DLD1 (cell line): ENCODE data around the gene CIAO1.
"Not testable (repeated sequence)": the region's sequence is repeated elsewhere in the genome, so short reads cannot be mapped to it uniquely, and the experiment has no call there.

ENCODE experiments used
- in situ Hi-C: cut with HindIII; loops from 2 replicates; pipeline ENCODE4 v1.10.0; 2017; ENCODE audit warnings: low sequenced_read_pairs

CIAO1 gene

DNA sequence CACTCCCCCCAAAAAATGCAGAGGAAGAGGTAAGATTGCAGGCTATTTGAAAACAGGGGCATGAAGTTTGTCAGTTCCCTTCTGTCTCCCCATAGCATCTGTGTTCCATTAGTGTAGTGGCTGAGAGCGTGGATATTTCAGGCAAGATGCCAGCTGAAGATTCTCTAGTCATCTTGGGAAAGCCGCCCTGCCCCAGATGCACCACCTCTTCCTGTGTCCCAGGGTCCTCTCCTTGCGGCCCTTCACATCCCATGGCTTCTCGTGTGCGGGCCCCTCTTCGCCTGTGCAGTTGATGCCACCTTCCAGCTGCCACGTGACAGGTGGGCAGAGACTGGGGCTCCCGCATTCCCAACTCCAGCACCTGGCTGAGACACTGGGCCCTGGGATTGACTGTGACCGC lies 16.4 kb upstream of the CIAO1 start:
- in situ Hi-C loops, result no loop called here

DNA sequence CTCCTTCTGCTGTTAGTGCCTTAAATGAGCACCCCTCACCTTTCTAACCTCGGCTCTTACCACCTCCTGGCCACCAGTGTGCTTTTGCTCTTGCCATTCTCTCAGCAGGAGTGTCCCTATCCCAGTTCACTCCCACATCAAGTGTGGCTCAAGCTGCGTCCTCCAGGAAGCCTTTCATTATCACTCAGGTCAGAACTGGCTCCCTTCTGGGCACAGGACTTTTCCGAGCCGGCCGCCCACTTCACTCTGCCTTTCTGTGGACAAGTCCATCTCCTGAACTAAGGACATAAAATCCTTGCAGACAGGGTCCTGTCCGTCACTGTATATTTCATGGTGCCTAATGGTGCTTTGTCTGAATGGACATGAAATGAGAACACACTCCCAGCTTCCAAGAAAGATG lies 15.8 kb upstream of the CIAO1 start:
- in situ Hi-C loops, result no loop called here

DNA sequence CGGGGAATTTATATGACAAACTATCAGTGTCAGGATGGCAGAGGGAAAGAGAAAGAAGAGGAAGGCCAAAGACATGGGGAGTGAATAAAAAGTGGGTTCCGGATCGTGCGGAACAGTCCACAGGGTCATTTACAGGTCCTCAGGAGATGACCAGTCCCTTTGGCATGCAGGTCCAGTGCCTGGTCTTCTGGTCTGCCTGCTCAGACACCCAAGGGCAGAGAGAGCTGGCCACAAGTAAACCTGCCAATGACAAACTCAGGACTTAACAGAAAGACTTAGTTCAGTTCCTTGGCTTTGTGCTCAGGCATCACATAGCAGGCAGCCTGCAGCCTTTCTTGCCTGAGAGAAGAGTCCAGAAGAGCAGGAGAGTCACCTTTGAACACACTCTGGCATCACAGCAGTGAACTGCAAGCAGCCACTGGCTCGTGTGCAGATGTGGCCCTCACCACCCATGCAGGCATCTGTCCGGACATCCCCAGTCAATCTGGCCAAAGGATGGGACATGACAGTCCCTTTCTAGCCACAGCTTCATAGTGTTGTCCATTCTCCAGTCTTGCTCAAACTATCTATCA lies 14.2 kb upstream of the CIAO1 start:
- in situ Hi-C loops, result no loop called here

DNA sequence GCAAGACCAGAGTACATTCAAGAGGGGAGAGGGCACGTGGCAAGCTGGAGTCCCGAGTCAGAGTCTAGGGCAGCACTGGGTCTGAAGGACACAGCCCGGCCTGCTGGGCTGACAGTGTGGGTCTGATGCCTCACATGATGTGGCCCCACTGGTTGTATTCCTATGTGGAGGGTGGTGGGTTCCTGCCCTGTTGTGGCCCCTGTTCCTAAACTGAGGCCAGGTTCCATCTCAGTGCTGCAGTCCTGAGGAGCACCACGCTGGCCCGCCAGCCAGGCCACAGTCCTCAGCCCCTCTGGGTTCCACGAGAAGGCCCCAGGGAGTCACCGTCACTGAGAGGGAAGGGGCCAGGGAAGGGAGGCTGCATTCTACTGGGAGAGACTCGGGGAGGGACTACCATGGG lies 13.5 kb upstream of the CIAO1 start:
- in situ Hi-C loops, result no loop called here

DNA sequence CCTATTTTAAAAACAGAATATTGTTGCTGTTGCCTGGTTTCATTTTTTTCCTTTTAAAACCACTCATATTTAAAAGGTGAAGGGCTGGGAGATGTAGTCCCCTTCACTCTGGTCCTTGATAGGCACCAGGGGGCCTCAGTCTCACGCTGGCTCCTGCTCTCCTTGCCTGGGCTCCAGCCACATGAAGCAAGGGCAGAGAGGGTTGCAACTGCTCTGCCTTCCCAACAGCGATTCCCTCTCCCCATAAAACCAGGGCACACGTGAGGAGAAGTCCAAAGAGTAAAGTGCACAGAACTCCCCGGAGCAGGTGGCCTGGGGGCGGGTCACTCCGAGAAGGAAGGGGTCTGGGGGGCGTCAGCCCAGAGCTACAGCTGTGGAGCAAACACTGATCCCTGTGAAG lies 13.0 kb upstream of the CIAO1 start:
- in situ Hi-C loops, result no loop called here

DNA sequence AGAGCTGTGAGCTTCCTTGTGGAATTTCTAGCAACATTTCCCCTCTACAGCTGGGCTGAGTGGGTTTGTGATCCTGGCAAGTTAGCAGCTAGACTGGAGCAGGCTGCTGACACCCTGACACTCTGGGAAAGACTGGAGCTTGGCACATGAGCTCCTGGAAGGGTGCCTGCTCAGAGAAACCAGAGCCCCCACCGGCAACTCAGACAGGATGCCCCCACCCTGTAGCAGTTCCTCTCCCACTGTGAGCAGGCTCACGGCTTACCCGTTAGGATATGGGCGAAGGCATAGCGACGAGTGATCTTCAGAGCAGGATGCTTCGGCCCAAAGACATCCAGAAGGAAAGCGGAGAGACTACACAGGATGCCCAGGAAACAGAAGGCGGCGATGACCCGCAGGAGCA lies 11.5 kb upstream of the CIAO1 start:
- in situ Hi-C loops, result no loop called here

DNA sequence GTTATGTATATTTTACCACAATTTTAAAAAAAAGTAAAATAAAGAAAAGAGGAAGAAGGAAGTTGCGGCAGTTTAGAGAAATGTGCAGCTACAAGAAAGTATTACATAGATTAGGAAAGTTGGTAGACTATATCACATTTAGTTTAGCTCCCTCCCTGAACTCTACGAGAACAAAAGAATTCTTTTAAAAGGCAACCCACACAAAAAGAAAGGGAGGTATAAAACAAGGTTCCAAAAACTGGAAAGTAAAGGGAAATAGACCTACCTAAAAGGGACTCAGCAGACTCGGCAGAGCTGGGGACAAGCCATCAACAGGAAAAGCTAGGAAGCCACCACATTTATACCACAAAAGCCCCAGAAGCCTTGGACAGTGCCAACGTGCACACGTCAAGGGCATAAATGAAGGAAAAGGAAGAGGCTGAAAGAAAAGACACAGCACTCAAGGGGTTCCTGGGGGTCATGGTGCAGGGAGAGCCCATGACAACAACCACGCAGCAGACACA lies 9.4 kb upstream of the CIAO1 start:
- in situ Hi-C loops, result no loop called here

DNA sequence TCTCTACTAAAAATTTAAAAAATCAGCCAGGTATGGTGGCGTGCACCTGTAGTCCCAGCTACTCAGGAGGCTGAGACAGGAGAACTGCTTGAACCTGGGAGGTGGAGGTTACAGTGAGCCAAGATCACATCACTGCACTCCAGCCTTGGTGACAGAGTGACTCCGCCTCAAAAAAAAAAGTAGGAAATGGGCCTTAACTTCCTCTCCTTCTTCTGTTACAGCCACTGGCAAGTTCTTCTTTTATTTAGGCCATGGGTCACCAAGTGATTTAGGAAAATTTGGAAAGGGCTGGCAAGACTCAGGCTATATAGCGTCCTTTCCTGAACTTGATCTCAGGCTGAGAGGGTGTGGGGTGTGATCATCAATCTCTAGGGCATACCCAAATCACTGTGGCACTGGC lies 8.3 kb upstream of the CIAO1 start:
- in situ Hi-C loops, result not testable (repeated sequence)

DNA sequence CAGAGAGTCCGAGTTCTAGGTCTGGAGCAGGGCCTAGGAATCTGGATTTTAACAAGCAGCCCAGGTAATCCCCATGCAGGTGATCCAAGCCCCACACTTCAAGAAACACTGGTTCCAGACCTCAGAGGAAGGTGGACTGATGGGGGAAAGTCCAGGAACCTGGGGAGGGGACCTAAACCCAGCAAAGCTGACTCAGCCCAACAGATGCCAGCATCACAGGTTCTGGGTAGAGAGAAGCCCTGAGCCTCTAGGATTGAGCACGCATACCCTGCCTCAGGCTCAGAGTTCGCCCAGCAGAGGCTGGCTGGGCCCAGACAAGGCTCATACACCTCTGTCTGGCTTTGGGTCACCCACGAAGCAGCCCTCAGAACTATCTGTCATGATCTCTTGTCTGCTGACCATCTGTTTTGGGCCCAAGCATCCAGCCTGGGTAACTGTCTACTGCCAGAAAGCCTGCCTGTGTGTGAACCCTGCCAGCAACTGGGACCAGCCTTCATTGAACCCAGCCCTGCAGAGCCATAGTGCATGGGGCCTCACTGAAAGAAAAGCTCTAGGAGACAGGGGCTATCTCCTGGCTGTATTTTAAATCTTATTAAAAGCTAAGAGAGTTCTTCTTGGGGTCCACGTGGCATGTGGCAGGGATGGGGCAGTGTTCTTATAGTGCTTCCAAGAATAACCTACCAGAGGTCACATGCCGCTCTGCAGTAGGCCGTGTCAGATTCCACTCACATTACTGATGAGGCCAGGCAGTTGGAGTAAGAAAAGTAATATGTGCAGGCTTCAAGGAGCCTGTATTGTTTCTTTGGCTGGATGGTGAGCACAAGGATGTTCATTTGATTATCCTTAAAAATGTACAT lies 7.6 kb upstream of the CIAO1 start:
- in situ Hi-C loops, result no loop called here

DNA sequence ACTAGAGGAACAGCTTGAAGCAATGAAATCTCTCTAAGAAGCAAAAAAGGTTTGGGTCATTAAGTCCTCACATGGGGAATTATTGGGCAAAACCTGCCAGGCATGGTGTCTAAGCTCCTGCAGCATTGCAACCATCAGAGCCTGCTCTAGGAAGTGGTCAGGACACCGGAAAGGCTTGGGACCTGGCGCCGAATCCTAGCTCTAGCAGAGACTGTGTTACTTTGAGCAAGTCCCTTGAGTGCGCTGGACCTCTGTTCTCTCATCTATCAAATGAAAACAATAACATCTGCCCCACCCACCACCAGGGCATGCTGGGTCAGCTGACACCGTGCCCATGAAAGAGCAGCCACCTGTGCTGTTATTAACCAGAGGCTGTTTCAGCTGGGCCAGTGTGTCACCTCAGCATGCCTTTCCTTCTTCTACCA lies 6.5 kb upstream of the CIAO1 start:
- in situ Hi-C loops, result no loop called here

DNA sequence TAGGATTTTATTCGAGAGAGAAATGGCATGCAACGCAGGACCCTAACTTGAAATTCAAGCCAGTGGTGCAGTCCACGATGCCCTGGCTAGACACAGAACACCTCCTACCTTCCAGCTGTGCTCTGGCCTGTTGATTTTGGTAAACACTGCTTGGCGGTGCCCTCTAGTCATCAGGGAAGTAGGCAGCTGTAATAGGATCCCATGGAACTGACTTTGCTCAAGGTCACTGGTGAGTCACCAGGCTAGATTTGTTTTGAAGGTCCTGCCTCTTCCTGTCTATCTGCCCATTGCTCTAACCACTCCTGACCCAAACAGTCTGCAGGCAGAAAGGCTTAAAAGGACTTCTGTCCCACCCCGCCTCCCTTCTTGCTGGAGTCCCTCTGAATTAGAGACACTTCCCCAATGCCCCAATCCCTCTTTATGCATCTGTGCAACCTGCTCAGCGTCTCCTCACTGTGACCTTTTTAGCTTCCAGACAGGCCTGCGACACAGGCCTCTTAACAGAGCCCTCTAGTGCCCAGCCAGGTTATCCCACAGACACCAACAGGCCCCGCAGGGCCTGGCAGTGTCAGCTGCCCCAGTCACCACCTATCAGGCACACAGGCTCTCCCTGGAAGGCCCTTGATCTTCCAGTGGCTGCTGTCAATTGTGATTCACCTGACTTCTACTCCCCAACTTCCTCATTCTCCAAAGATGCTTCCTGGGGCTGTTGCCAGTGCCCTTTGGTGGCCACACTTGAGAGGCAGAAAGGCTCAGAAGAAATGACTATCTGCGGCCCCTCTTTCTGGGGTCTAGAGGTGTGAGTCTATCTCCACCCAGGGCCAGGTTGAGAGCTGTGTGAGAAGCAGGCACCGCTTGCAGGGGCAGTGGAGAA lies 5.4 kb upstream of the CIAO1 start:
- in situ Hi-C loops, result no loop called here

DNA sequence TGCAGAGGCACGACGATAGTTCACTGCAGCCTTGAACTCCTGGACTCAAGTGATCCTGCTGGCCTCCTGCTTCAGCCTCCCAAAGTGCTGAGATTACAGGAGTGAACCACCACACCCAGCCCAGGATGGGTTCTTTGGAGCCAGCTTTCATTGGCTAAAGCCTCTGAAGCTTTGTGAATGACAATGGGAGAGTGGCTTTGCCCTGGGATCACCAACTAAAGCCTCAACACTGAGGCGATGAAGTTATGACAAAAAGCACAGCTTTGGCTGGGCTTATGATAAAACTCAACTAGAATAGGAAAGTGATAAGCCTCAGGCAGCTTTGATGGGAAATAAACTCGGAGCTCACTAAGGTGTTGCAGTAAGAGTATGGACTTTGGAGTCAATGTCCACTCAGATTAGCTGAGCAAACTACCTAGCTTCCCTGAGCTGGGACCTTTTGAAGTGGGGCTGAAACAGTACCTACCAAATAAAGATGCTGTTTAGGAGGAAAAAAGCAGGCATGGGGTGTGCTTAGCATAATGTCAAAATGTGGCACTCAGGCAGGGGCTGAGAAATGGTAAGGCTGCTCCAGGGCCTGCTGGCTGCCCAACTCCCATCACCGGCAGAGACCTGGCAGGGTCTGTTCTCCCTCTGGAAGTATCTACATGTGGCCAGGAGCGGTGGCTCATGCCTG lies 4.6 kb upstream of the CIAO1 start:
- in situ Hi-C loops, result no loop called here

DNA sequence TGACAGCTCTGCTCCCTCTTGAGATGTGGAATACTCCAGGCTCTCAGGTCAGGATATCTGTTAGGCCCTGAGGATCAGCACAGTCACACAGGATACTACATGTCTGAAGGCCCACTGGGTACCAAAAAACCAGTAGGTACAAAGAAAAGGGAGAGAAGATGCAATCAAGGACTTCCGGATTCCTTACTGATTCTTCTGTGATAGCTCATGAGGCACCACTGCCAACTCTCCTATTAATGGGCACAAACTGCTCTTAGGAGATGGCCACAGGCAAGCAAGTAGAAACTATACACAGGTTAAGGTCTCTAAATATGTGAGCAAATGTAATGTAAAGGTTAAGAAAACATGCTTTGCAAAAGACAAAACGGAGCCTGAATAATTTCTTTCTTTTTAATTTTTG lies 3.7 kb upstream of the CIAO1 start:
- in situ Hi-C loops, result no loop called here

DNA sequence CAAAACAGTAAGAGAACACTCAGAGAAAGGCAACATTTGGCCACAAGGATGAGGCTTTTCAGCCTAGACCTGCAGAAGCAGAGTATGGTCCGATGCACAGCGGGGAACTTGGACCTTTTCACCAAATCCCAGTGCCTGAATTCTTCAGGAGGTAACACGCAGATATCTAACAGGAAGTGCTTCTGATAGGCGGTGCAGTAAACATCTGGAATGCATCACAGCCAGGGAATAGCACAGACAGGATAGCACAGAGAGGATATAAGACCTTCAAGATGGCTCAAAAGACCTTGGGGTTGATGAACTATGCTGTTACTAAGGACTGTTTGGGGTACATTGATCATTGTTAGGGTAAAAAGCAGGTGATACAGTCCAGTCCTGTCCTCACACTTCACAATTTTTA lies 1.9 kb upstream of the CIAO1 start:
- in situ Hi-C loops, result no loop called here

DNA sequence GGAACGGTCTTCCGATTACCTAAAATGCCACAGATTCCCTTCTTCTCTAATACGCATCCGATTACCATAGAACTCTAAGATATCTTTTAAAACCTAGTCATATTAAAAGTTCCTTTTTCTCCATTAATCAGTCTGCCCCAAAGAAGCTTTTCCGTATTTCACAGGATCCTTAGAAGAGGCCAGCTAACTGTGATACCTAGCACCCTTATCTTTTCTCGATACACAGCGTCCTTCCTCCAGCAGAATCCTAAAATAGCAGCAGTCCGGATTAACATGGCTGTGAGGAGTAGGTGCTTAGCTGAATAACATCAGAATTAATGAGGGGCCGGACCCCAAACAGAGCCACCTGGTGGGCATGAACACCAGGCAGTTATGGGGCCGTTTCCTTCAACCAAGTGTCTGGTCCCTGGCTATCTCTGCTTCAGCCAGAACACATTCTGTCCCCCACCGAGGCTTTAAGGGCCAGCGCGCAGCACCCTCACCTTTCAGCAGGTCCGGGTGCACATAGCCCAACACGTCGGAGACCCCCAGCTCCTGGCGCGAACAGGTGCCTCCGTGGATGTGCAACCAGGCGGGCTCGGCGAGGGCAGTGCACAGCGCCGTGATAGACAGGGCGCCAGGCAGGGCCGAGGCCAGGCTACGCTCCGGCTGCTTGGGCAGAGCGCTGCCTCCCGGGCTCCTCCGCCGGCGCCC lies 1.2 kb upstream of the CIAO1 start:
- in situ Hi-C loops, result no loop called here

DNA sequence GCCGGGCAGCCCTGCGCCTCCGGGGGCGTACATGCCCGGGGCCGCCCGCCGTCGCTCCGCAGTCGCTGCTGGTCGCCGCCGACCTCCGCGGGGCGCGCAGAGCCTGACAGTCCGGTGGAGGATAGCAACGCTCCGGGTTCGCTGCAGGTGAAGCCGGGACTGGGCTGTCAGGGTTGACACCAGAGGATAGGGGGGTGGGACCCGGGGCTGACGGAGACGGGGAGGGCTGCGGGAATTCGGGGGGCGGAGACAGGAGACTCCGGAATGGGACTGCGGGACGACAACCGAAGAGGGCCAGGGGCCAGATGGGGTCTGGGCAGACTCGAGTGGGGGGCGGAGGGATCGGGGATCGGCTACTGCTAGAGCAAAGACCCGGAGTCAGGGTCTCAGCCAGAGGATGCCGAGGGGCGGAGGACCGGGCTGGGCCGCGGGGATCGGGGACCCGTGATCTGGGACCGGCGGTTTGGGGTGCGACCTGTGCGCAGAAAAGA lies 631 bp upstream of the CIAO1 start:
- in situ Hi-C loops, result no loop called here

DNA sequence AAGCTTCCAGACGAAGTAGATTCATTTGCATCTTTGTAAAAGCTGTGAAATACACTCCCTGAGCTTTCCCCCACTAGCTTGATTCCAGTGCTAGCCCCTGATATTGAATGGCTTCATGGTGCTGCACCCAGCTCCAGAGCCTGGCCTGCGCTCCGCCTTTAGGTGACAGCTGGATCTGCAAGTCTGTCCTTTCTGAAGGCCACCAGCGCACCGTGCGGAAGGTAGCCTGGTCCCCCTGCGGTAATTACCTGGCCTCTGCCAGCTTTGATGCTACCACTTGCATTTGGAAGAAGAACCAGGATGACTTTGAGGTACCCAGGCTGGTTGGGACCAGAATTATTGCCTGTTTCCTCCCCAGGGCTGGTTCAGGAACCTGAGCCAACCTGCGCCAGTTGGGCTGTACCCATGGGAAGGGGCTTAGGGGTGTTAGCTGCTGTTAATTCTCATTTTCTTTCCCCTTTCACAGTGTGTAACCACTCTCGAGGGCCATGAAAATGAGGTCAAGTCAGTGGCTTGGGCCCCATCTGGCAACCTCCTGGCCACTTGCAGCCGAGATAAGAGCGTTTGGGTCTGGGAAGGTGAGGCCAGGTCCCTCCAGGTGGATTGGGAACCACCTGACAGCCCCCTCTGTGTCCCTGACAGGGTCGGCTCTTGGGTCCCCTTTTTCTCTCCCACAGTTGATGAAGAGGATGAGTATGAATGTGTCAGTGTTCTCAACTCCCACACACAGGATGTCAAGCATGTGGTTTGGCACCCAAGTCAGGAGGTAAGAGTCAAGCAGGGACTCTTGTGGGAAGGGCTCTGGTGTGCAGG lies 1.3 kb downstream of the CIAO1 start:
- in situ Hi-C loops, result no loop called here

DNA sequence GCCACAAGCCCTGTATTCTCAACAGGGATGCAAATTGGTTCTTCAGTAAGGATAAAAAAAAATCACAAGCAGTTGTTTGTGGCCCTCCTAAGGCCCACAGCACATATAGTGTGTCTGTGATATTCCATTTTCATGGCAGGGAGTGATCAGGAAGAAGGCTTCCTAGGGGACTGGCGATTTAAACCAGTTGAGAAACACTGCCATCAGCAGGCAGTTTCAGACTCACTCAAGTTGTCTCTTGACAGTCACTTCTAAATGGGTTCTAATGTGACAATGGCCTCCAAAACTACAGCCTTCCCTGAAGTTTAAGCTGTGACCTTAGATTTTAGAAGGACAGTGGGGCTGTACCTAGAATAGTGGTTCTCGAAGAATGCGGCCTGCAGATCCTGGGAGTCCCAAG lies 6.0 kb downstream of the CIAO1 start:
- in situ Hi-C loops, result no loop called here

DNA sequence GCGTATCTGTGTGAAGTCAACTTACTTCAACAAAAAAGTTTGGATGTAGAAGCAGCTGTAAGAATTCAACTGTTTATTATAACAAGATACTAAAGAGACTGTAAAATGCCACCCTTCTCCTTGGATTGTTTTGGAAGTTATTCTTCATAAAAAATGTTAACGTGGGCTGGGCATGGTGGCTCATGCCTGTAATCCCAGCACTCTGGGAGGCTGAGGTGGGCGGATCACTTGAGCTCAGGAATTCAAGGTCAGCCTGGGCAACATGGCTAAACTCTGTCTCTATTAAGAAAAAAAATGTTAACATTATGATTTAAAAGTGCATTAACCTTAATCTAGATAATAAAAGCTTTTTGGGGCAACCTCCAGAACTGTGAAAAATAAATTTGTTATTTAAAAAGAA lies 7.7 kb downstream of the CIAO1 start:
- in situ Hi-C loops, result no loop called here
